GM19324 (cell line): ENCODE measurements around the gene PLXDC1.

ENCODE experiments used
- ATAC-seq: cut with Tn5 transposase; IDR thresholded peaks from one replicate; pipeline ENCODE4 v1.9.1; 2021; ENCODE audit warnings: mild to moderate bottlenecking, moderate library complexity; ENCODE audit not compliant: unreplicated experiment, low FRiP score

PLXDC1 gene

DNA sequence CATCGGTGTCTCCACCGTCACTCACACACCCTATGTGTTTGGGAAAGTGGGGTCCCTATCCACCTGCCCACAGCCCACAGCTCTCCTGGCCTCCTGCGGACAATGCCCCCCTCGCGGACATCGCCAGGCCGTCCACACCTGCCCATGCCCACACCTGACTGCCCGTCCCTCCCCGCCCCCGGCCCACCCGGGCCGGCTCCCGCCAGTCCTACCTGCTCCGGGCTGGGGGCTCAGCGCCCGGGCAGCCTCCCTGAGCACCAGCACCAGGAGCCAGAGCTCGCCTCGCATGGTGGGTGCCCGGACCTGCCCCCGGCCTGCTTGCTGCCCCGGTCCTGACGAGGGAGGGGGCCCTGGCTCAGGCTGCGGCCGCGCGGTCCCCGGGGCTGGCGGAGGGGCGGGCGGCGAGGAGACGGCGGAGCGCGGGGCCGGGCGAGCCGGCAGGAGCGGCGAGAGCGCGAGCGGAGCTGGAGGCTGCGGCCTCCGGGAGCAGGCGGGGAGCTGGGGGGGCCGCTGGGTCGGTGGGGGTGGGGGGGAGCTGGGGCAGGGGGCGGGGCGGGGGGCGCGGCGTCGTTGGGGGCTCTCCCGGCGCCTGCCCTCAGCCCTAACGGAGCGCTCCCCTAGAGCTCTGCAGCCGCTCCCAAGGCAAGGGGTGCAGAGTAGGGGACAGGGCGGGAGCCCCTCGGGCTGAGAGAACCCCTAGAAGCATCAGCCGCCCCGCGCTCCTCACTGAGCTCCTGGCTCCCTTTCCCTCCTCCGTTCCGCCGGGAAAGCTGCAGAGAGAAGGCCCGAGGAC, at the start of gene PLXDC1:
Gene PLXDC1 (minus strand): TSS at position 488 of the 793 bp plus-strand sequence. CDS start 200 bp downstream, at position 288.
- ATAC-seq: no peak

DNA sequence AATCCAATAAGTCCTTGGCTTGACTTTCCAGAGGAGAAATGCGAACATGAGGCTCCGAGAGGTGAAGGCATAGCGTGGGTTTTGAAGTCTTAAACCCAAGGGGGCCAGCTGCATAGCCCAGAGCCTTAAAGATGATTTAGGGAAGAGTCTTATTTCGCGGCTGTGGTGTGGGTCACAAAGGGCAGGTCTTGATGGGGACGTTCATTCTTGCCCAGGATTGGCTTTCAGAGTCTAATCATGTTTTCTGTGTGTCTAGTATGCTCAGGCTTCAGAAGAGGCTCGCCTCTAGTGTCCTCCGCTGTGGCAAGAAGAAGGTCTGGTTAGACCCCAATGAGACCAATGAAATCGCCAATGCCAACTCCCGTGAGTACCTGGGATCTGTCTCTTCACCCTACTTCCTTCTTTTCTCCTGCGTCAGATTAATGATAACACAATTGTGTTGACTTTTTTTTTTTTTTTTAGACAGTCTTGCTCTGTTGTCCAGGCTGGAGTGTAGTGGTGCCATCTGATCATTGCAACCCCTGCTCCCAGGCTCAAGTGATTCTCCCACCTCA, 49.6 kb upstream of the PLXDC1 start:
- no peak for ATAC-seq

DNA sequence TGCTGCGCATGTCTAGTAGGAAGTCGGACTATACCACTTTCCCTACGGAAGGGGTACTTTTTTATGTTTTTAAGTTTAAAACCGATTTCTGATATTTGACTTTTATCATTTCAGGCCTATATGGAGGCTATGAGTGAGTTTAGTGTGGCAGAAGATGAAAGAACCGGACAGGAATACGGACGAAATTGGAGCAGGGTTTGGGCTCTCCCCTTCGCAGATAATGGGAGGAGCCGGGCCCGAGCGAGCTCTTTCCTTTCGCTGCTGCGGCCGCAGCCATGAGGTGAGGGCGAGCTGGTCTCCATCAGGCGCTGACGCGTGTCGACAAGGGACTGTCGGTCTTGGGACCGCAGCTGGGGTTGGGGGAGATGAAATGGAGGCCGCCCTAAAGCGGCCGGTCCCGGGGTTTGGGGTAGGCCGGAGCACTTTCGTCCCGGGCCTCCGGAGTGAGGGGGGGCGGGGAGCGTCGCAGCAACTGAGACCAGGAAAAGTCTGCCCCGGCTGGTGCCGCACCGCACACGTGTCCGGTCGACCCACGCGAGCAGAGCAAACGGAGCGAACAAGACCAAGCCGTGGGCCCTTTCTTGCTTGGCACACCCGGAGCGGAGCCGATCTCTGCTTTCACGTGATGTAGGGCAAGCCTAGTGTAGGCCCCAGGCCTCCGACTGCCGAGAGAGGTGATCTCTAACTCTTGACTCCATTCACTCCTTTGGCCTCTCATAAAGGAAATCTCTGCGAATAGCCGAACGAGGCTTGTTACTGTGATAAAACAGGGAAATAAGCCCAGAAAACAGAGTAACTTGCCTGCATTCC, 48.8 kb upstream of the PLXDC1 start, which contains the start of gene RPL19:
Gene RPL19 (plus strand): TSS at position 214 of the 810 bp plus-strand sequence. CDS start 62 bp downstream, at position 276.
- ATAC-seq: peak; percentile 66

DNA sequence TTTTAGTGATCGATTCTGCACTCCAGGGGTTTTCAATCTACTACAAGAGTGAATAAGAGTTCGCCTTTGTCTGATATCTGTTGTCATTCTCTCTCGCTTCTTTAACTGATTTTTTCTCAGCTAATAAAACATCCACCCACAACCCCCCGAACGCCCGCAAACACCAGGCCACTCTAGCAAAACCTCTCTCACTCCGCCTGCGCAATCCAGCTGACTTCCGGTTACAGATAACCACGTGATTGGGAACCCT, 48.3 kb upstream of the PLXDC1 start:
- peak; percentile 64 for ATAC-seq

DNA sequence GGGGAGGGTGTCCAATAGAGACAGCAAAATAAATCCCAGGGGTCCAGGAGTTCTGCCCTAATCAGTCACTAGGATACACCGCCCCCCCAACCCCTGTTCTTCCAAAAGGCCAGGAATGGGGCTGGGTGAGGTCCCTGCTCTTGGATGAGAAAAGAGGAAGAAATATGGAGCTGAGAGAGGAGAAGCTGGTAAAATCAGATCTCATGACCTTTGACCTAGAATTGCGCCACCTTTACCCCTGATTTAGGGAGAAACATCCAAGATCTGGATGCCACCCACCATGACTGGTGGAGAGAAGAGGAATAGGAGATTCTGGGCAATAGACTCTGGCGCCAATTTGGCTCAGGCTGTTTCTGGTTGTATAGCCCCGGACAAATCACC, 46.7 kb upstream of the PLXDC1 start:
- no peak for ATAC-seq

DNA sequence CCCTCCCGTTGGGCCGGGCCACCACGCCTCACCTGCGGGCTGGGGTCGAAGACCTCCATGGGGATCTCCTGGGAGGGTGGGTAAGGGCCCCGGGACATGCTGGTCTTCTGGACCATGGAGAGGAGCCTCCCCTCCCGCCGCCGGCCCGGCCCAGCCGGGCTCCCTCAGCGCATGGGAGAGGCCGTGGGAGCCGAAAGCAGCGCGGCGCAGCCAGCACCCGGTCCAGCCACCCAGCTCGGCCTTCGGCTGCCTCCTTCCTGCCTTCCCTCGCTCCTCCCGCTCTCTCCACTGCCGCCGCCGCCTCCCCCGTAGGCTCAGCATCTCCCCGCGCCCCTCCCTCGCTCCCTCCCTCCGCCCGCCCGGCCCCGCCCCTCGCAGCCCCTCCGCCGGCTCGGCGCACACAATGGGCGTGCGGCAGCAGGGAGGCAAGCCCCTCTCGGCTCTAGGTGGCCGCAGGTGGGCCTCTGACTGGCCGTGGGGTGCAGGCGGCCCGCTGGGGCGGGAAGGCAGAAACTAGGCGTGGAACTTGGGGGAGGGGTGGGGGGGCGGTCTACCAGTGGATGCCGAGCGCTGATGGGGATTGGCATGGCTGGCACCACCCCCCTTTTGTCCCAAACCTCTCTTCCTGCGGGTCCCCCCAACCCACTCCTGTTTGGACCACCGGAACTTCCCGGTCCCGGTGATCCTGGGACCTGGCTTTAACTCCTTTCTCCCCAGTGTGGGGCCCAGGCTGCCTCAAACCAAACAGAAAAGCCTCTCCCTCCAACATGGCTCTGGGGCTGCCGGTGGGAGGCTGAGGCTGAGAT, 46.1 kb upstream of the PLXDC1 start, which contains the start of gene CACNB1:
Gene CACNB1 (minus strand): TSS at position 290 of the 806 bp plus-strand sequence. CDS start 174 bp downstream, at position 116.
- ATAC-seq: no peak

DNA sequence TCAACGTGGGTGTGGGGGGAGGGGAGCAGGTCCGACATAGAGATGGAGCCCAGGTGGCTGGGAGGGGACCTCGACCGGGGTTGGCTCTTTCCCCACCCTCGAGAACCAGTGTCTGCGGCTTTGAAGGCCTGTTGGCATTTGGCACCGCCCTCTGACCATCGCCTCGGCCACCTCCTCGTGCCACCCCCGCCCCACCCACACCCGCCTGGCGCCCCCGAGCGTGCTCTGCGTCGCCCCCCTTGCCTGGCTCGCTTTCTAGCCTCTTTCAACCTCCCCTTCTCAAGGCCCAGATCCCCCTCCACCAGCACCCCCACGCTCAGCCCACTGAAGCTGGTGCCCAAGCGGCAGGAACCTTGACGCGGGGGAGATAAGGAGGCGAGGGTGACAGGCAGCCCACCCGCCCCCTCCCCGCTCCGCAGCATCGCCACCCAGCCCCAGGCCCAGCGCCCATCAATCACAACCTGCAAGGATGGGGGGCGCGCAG, 45.4 kb upstream of the PLXDC1 start:
- ATAC-seq: no peak

DNA sequence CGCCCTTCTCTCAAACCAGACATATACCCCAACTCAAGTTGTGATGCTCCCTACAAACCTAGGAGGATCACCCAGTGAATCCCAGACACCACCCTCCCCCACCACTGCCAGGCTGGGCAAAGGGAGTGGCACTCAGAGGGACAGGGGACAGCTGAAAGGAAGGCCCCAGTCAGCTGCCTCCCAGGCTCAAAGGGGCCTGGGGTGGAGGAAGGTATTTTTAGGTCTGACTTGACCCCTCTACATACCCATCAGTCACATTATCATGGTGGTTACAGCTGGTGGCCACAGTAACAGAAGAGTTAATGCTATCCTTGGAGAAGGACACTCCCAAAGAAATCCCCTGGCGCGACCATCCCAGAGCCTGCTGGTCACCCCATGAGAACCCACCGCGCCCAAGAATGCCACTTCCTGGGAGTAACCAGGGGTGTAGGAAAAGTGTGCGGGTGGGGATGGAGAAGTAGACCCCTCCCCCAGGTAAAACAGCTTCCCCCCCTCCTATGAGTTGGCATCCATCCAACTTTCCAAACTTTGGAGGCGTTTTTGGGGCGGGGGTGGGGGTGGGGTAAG, 44.9 kb upstream of the PLXDC1 start:
- ATAC-seq: no peak

DNA sequence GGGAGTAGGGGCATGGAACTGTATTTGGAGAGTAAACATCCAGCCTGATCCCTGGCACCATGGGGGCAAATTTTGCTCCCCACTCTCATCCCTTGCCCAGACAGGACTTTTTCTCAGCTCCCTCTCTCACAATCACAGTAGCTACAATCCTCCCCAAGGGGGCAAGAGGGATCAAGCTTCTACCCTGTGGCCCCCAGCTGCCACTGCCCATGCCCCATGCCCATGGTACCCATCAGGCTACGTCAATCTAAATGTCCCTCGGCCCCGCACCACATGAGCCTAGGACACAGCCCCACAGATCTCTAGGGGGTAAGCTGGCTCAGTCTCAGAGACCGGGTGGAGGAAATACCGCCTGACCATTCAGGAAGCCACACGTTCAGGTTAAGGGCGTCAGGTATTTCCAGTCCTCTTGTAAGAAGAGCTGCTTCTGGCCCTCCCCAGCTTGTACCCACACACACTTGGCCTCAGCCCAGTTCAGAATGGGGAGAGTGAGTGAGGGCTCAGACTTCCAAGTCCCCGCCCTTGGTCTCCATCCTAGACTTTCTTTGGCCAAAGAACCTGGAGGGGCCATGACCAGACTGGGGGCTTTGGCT, 44.2 kb upstream of the PLXDC1 start:
- ATAC-seq: no peak

DNA sequence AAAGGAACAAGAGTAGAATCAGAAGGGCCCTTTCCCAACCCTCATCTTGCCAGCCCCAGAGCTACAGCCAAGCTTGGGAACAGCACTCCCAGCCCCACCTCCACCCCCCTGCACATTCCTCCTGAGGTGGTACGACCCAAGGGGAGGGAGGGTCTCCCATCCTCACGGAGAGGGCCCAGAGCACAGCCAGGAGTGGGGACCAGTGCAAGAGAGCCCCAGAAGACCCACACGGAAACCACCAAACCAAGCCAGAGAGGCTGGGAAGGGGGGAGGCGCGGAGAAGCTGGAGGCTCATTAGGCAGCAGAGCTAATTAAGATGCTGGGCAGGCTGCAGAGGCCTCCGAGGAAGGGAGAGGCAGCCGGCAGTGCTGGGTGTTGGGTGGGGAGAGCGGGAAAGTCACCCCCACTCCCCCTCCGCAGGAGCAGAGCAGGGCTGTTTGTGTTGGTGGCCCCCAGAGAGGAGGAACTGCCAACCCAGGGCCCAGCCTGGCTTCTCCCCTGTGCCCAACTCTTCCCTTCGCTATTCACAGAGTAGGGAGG, 43.6 kb upstream of the PLXDC1 start:
- no peak for ATAC-seq

DNA sequence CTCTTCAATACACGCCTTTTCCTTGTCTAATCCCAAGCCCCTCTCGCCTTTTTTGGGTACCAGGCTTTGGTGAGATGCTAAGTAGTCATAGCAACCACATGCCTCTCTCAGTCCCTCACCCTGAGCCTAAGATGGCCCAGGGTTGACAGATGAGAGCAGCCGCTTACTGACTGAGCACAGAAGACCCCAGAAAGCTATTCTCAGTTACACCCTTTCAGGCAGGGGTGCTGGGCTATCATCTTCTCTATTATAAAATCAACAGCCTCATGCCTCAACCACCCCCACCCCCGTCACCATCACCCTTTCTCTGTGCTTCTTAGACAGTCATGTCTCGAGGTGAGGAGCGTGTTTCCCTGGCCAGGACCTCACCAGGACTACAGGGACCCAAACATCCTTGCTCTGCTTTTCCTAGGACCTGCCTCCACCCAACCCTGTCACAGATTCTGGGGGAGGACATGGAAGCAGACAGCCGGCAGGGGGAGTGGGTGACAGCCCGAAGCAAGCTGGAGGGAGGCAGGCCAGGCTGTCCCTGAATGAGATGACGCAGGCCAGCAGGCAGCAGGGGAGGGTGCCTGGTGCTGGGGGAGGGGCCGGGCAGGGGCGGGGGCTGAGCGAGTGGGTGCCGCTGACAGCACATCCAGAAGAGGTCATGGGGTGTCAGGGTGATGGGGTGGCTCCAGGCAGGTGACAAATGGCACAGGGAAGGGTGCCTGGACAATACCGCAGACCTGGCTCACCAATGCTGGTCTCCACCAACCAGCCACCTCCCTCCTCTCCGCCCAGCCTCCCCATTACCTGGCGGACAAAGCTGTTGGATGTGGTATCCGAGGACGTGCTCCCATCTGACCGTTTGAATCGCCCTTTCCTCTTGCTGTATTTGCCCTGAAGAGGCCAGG, 42.9 kb upstream of the PLXDC1 start:
- no peak for ATAC-seq

DNA sequence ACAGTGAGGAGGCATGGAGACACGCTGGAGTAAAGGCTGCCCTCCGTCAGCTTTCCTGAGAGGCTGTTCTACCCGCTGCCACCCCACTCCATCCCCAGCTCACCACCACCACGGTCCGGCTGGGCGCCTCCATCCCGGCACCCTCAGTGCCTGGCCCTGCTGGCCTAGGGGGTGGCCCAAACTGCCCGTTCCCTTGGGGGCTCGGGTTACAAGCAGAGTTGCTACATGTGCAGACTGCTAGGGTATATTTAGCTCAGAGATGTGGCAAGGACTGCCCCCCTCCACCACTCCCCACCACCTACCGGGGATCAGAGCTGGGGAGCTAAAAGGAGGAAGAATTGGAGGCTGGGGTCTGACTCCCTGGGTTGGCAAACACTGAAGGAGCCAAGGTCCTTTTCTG, 41.9 kb upstream of the PLXDC1 start:
- no peak for ATAC-seq

DNA sequence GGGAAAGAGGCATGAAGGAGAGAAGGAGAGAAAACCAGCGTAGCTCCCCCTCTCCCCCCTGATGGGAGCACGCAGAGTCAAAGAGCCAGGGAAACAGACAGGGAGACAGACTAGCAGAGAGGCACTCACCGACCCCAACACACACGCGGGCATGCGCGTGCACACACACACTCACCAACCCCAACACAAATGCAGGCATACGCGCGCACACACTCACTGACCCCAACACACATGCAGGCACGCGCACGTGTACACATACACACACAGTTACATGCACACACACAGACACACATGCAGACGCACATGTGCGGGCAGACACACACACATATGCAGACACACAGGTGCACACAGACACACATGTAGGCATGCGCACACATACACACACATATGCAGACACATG, 41.5 kb upstream of the PLXDC1 start:
- no peak for ATAC-seq

DNA sequence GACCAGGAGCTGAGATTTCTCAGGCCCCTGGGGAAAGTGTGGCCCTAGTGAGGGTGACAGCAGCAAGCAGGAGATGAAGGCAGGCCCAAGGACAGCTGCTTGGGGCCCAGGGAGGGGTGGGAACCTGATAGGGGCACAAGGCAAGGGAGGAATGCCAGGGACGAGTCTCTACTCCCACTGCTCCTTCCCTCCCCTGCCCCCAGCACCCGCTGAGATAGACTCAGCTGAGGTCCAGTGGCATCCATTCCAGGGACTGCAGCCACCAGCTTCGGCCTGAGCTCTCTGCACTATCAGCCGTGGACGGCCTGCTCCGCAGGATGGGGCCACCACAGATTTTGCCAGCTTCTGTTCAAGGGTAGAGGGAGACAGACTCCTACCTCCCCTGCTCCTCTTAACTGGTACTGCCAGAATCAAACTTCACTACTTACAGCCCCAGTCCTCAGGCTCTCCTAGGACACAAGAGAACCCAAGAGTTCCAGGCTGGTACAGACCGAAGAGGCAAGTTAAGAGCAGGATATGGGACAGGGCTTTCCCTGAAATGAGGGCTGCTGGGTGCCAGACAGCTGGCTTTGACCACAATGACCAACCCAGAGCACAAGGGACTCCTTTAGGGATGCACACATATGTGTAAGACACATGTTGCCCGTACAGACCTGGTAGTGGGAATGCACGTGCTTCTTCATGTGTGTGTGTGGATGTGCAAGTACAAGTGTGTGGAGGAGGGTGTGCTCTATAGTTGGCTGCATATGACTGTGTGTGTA, 40.5 kb upstream of the PLXDC1 start:
- ATAC-seq: no peak

DNA sequence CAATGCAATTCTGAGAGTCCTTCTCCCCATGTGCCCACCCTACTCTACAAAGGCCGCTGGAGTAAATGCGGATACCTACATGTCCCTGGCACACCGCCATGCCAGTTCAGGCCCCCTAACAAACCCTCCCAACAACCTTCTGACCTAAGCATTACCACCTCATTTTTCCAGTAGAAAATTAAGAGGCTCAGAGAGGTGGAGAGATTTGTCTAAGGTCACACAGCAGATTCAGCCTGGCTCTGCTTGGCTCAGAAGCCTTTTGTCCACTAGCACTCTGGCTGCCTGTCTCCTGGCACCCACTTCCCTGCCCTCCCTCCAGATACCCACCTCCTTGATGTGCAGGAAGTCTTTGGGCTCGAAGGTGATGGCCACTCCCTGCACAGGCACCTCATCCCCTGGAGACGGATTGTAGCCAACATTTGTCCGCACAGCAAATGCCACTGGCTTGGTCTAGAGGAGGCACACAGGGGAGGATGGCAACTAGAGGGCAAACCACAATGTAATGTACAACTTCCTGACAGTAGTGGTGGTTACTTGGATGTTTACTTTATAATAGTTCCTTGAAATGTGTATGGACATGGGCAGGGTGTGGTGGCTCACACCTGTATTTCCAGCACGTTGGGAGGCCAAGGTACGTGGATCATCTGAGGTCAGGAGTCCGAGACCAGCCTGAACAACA, 35.9 kb upstream of the PLXDC1 start:
- no peak for ATAC-seq

DNA sequence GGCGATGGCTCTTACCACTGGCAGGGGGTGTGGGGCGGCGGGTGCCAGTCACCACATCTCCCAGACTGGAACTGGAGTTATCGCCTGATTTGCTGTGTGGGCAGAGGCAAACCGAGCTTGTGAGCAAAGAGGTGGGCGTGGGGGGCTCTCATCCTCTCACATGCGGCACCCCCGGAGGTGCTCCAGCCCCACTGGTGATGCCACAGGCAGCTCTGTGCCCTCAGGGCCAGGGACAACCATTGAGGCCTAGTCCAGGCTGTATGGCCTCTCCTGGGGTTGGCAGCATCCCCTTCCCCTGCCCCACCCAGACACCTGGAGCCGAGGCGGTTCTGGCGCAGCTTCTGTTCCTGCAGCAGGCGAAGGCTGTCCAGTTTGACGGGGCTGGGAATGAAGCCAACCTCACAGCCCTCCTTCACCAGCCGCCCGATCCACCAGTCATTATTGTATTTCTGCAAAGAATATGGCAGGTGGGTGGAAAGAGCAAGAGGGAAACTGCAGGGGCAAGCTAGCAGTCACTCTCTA, 35.1 kb upstream of the PLXDC1 start:
- ATAC-seq: no peak

DNA sequence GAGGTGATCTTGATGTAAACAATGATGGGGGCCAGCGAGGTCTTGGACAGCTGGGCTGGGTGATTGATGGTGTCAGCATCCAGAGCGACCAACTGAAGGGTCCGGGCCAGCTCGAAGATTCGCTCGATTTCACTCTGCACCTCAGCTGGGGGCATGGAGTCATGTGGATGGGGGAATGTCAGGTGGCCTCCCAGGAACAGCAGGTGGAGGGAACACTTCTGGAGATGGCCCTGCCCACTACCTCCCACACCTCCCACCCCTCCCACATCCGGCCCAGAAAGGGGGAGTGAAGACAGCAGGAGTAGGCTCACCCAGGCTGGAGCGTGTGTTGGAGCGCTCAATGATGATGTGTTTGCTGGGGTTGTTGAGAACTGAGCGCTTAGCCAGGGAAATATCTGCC, 32.3 kb upstream of the PLXDC1 start:
- ATAC-seq: no peak
